WTC11 (cell line): ENCODE data around the gene CELSR3. TPM values are rescaled to one million over a fixed set of nuclear protein-coding genes. Genes with fewer than 3 reads are reported as not detected.
A peak's percentile ranks its signal among the peaks of the same experiment; 100 is the strongest.

Source experiments
- ATAC-seq: fragments of 200-7000 bp; cut with Tn5 transposase; 2 replicates; pipeline ENCODE4 v1.10.0; 2021; ENCODE audit warnings: mild to moderate bottlenecking, moderate library complexity
- CTCF ChIA-PET: fragments of 300-600 bp; sonication (Branson Sonifier 250); formaldehyde crosslinking; loops from one replicate; lab custom pipeline; 2021; ENCODE audit warnings: antibody characterized with exemption; lab: Charles Lee
- POLR2A ChIA-PET: fragments of 350-600 bp; sonication (Branson Sonifier 250); formaldehyde crosslinking; loops from one replicate; lab custom pipeline; 2021; ENCODE audit warnings: antibody characterized with exemption; lab: Charles Lee
- DNase-seq: peaks from one replicate; pipeline ENCODE4 v3.0.0; 2021; ENCODE audit warnings: low spot score
- H3K27ac Mint-ChIP-seq: 2 replicates; pipeline ENCODE4 v1.8.0; 2021; ENCODE audit warnings: mixed read lengths
- H3K27me3 Mint-ChIP-seq: 2 replicates; pipeline ENCODE4 v1.8.0; 2021; ENCODE audit warnings: low read depth, mild to moderate bottlenecking, moderate library complexity, mixed read lengths
- H3K36me3 Mint-ChIP-seq: 2 replicates; pipeline ENCODE4 v1.8.0; 2021; ENCODE audit warnings: mixed read lengths
- H3K4me1 Mint-ChIP-seq: 2 replicates; pipeline ENCODE4 v1.8.0; 2022; ENCODE audit warnings: mixed read lengths
- H3K4me3 Mint-ChIP-seq: 2 replicates; pipeline ENCODE4 v1.8.0; 2021; ENCODE audit warnings: mild to moderate bottlenecking, moderate library complexity, mixed read lengths
- H3K9me3 Mint-ChIP-seq: 2 replicates; pipeline ENCODE4 v1.8.0; 2021; ENCODE audit warnings: mixed read lengths
- ATF1 ChIP-seq: sonication (generic); formaldehyde crosslinking; IDR thresholded peaks from 2 replicates; pipeline ENCODE4 v1.8.1; 2023; ENCODE audit warnings: mild to moderate bottlenecking, moderate library complexity, missing genetic modification reagents
- CBFB ChIP-seq: sonication (generic); formaldehyde crosslinking; IDR thresholded peaks from 2 replicates; pipeline ENCODE4 v1.8.1; 2022; ENCODE audit warnings: mild to moderate bottlenecking, low read depth, missing genetic modification reagents
- CDX4 ChIP-seq: fragments of 250-450 bp; sonication (Bioruptor Pico); IDR thresholded peaks from 2 replicates; pipeline ENCODE4 v1.9.0; 2021; ENCODE audit warnings: moderate library complexity, mild to moderate bottlenecking, inconsistent platforms, borderline replicate concordance
- CREB1 ChIP-seq: sonication (generic); formaldehyde crosslinking; IDR thresholded peaks from 2 replicates; pipeline ENCODE4 v1.8.0; 2023; ENCODE audit warnings: mild to moderate bottlenecking, missing genetic modification reagents
- CREM ChIP-seq: sonication (generic); formaldehyde crosslinking; IDR thresholded peaks from 2 replicates; pipeline ENCODE4 v1.8.1; 2022; ENCODE audit warnings: mild to moderate bottlenecking, missing genetic modification reagents, moderate library complexity
- CTCF ChIP-seq: fragments of 200-600 bp; IDR thresholded peaks from 2 replicates; pipeline ENCODE4 v1.8.0; 2022; ENCODE audit warnings: antibody characterized with exemption
- E2F5 ChIP-seq: sonication (generic); formaldehyde crosslinking; IDR thresholded peaks from 2 replicates; pipeline ENCODE4 v1.8.1; 2022; ENCODE audit warnings: mild to moderate bottlenecking, moderate library complexity, missing genetic modification reagents
- ERG ChIP-seq: fragments of 250-450 bp; sonication (Bioruptor Pico); IDR thresholded peaks from 2 replicates; pipeline ENCODE4 v1.8.0; 2021; ENCODE audit warnings: mild to moderate bottlenecking
- ETV6 ChIP-seq: sonication (generic); formaldehyde crosslinking; IDR thresholded peaks from 2 replicates; pipeline ENCODE4 v1.8.1; 2022; ENCODE audit warnings: mild to moderate bottlenecking, missing genetic modification reagents
- FOXP1 ChIP-seq: sonication (generic); formaldehyde crosslinking; IDR thresholded peaks from 2 replicates; pipeline ENCODE4 v1.8.0; 2022; ENCODE audit warnings: missing genetic modification reagents, mild to moderate bottlenecking, moderate library complexity, borderline replicate concordance
- IRF1 ChIP-seq: sonication (generic); formaldehyde crosslinking; IDR thresholded peaks from 2 replicates; pipeline ENCODE4 v1.8.0; 2023; ENCODE audit warnings: missing genetic modification reagents
- IRF2 ChIP-seq: sonication (generic); formaldehyde crosslinking; IDR thresholded peaks from 2 replicates; pipeline ENCODE4 v1.8.0; 2022; ENCODE audit warnings: low read depth, missing genetic modification reagents, borderline replicate concordance
- JAZF1 ChIP-seq: fragments of 250-450 bp; sonication (Bioruptor Pico); IDR thresholded peaks from 2 replicates; pipeline ENCODE4 v1.9.0; 2021; ENCODE audit warnings: moderate library complexity, mild to moderate bottlenecking, inconsistent platforms
- MLX ChIP-seq: sonication (generic); formaldehyde crosslinking; IDR thresholded peaks from 2 replicates; pipeline ENCODE4 v1.8.1; 2023; ENCODE audit warnings: mild to moderate bottlenecking, missing genetic modification reagents, moderate library complexity
- MXD4 ChIP-seq: fragments of 250-450 bp; sonication (Bioruptor Pico); IDR thresholded peaks from 2 replicates; pipeline ENCODE4 v1.8.0; 2021; ENCODE audit warnings: mild to moderate bottlenecking, moderate library complexity, borderline replicate concordance
- MYBL2 ChIP-seq: sonication (generic); formaldehyde crosslinking; IDR thresholded peaks from 2 replicates; pipeline ENCODE4 v1.8.1; 2023; ENCODE audit warnings: mild to moderate bottlenecking, moderate library complexity, missing genetic modification reagents
- NFYB ChIP-seq: sonication (generic); formaldehyde crosslinking; conservative IDR thresholded peaks from 2 replicates; pipeline ENCODE4 v1.8.0; 2022; ENCODE audit warnings: low read depth, missing genetic modification reagents
- NR1H2 ChIP-seq: sonication (generic); formaldehyde crosslinking; IDR thresholded peaks from 2 replicates; pipeline ENCODE4 v1.9.0; 2021; ENCODE audit warnings: mild to moderate bottlenecking, moderate library complexity, missing genetic modification reagents
- OVOL2 ChIP-seq: fragments of 250-450 bp; sonication (Bioruptor Pico); IDR thresholded peaks from 2 replicates; pipeline ENCODE4 v1.9.0; 2021; ENCODE audit warnings: mild to moderate bottlenecking, borderline replicate concordance
- SOX15 ChIP-seq: fragments of 250-450 bp; sonication (Bioruptor Pico); IDR thresholded peaks from 2 replicates; pipeline ENCODE4 v1.9.0; 2021; ENCODE audit warnings: mild to moderate bottlenecking
- TCF7 ChIP-seq: sonication (generic); formaldehyde crosslinking; IDR thresholded peaks from 2 replicates; pipeline ENCODE4 v1.8.0; 2022; ENCODE audit warnings: mild to moderate bottlenecking, low read depth, missing genetic modification reagents, moderate library complexity
- TEAD1 ChIP-seq: sonication (generic); formaldehyde crosslinking; IDR thresholded peaks from 2 replicates; pipeline ENCODE4 v1.8.0; 2022; ENCODE audit warnings: mild to moderate bottlenecking, missing genetic modification reagents
- TEAD4 ChIP-seq: sonication (generic); formaldehyde crosslinking; IDR thresholded peaks from 2 replicates; pipeline ENCODE4 v1.8.0; 2022; ENCODE audit warnings: mild to moderate bottlenecking, missing genetic modification reagents
- ZNF138 ChIP-seq: sonication (generic); formaldehyde crosslinking; conservative IDR thresholded peaks from 2 replicates; pipeline ENCODE4 v1.8.1; 2022; ENCODE audit warnings: mild to moderate bottlenecking, moderate library complexity, missing genetic modification reagents
- ZNF219 ChIP-seq: sonication (generic); formaldehyde crosslinking; IDR thresholded peaks from 2 replicates; pipeline ENCODE4 v1.8.0; 2023; ENCODE audit warnings: missing genetic modification reagents, mild to moderate bottlenecking, borderline replicate concordance
- ZNF263 ChIP-seq: sonication (generic); formaldehyde crosslinking; IDR thresholded peaks from 2 replicates; pipeline ENCODE4 v1.8.1; 2022; ENCODE audit warnings: low read depth, mild to moderate bottlenecking, moderate library complexity, missing genetic modification reagents
- ZNF317 ChIP-seq: sonication (generic); formaldehyde crosslinking; IDR thresholded peaks from 2 replicates; pipeline ENCODE4 v1.8.1; 2023; ENCODE audit warnings: low read depth, mild to moderate bottlenecking, moderate library complexity, missing genetic modification reagents, borderline replicate concordance
- ZNF423 ChIP-seq: fragments of 250-450 bp; sonication (Bioruptor Pico); IDR thresholded peaks from 2 replicates; pipeline ENCODE4 v2.1.2; 2022; ENCODE audit warnings: mild to moderate bottlenecking, moderate library complexity
- ZNF512 ChIP-seq: sonication (generic); formaldehyde crosslinking; IDR thresholded peaks from 2 replicates; pipeline ENCODE4 v1.8.1; 2022; ENCODE audit warnings: missing genetic modification reagents, borderline replicate concordance
- ZNF671 ChIP-seq: fragments of 250-450 bp; sonication (Bioruptor Pico); IDR thresholded peaks from 2 replicates; pipeline ENCODE4 v1.8.0; 2021; ENCODE audit warnings: mild to moderate bottlenecking
- total RNA-seq: library from RNA; stranded (reverse); gene quantifications from 3 replicates; pipeline ENCODE4 v1.2.3, GENCODE V29; 2021

Gene CELSR3
- total RNA-seq, 1 experiment from 2014 or later, result 27.9 TPM

GRCh38 chr3:48685603-48686511, 23.2 kb upstream of the CELSR3 start, which contains the start of gene NCKIPSD:
NCKIPSD (minus strand) TSS chr3:48685915; CDS start chr3:48685807, 108 bp downstream.
- CTCF ChIA-PET, result interaction anchor here (0.5 to 2.2 kb wide), 38 partner anchors 11 to 446 kb away, joined by 3 to 27 read pairs (median 4); partner anchors contain the start of genes CCDC51, CELSR3, IP6K2 and LAMB2
- Mint-ChIP-seq H3K36me3 (peaks cover 47% of the 10 kb centered on the region), H3K27me3 (no peaks in the 10 kb centered on the region), H3K4me3 (peak within 1 kb of the TSS; percentile 89), H3K9me3 (no peaks in the 10 kb centered on the region), H3K27ac (peak within 1 kb of the TSS; percentile 27), H3K4me1 (peaks cover 16% of the 10 kb centered on the region)
- DNase-seq (peak; percentile 91), ATAC-seq (peak; percentile 88)
- POLR2A ChIA-PET, result interaction anchor here (0.6 to 1.5 kb wide), 3 partner anchors 10 to 252 kb away, joined by 4 to 6 read pairs (median 4); partner anchors contain the start of gene IP6K2
- no peak for TF ChIP-seq OVOL2 (CRISPR knock-in tag)
- no peak for TF ChIP-seq ZNF423
- peak; percentile 99 for TF ChIP-seq CBFB (CRISPR knock-in tag)
- TF ChIP-seq ZNF219 (CRISPR knock-in tag), result no peak
- no peak for TF ChIP-seq MLX (CRISPR knock-in tag)
- TF ChIP-seq JAZF1 (CRISPR knock-in tag), result no peak
- TF ChIP-seq CREB1 (CRISPR knock-in tag), result no peak; the same call in 1 of the 2 replicates
- no peak for TF ChIP-seq ZNF317 (CRISPR knock-in tag)
- TF ChIP-seq MXD4 (CRISPR knock-in tag), result no peak
- TF ChIP-seq ZNF512 (CRISPR knock-in tag), result no peak
- peak; percentile 94 for TF ChIP-seq ZNF138
- no peak for TF ChIP-seq IRF2 (CRISPR knock-in tag)
- peak; percentile 80 for TF ChIP-seq MYBL2 (CRISPR knock-in tag)
- TF ChIP-seq TEAD4 (CRISPR knock-in tag), result 0 out of 2 replicates have a peak, but pooled peaks have one; percentile 27
- TF ChIP-seq TEAD1, result peak; percentile 87
- TF ChIP-seq NFYB (CRISPR knock-in tag), result 0 out of 2 replicates have a peak, but pooled peaks have one; percentile 17
- TF ChIP-seq CTCF, result peak; percentile 82
- TF ChIP-seq CDX4 (CRISPR knock-in tag), result no peak
- TF ChIP-seq ATF1 (CRISPR knock-in tag), result no peak
- no peak for TF ChIP-seq IRF1 (CRISPR knock-in tag)
- TF ChIP-seq CREM, result no peak; the same call in 1 of the 2 replicates
- TF ChIP-seq NR1H2 (CRISPR knock-in tag), result no peak
- TF ChIP-seq ZNF671, result no peak
- TF ChIP-seq SOX15 (CRISPR knock-in tag), result no peak
- peak; percentile 95 for TF ChIP-seq FOXP1 (CRISPR knock-in tag)
- no peak for TF ChIP-seq ZNF263 (CRISPR knock-in tag)
- peak; percentile 92 for TF ChIP-seq ETV6
- TF ChIP-seq TCF7 (CRISPR knock-in tag), result 0 out of 2 replicates have a peak, but pooled peaks have one; percentile 56
- TF ChIP-seq ERG (CRISPR knock-in tag), result no peak
- TF ChIP-seq E2F5 (CRISPR knock-in tag), result peak; percentile 91
